NCI-H526 (cell line): Measurements from ENCODE around the gene TTC9C.
"Not testable (repeated sequence)": the region's sequence is repeated elsewhere in the genome, so short reads cannot be mapped to it uniquely, and the experiment has no call there.

Source experiments
- DNase-seq, 2 experiments: peaks; one replicate each; lab custom pipeline; 2025; lab: John Stamatoyannopoulos, UW

TTC9C gene

GRCh38 chr11:62709247-62710000 lies 18.9 kb upstream of the TTC9C start:
- DNase-seq: peak; percentile 98 to 99

- no peak for DNase-seq
Measured at GRCh38 chr11:62710001-62710345, 18.3 kb upstream of the TTC9C start.

- DNase-seq: no peak
Measured at GRCh38 chr11:62712276-62712812, 15.9 kb upstream of the TTC9C start.

- no peak for DNase-seq
Measured at GRCh38 chr11:62712861-62713260, 15.4 kb upstream of the TTC9C start.

- no peak for DNase-seq
Measured at GRCh38 chr11:62713343-62713742, 14.9 kb upstream of the TTC9C start.

- no peak for DNase-seq
Measured at GRCh38 chr11:62715150-62716130, 12.8 kb upstream of the TTC9C start.

- no peak for DNase-seq
Measured at GRCh38 chr11:62716206-62716605, 12.1 kb upstream of the TTC9C start.

- no peak for DNase-seq
Measured at GRCh38 chr11:62716816-62717215, 11.5 kb upstream of the TTC9C start.

- no peak for DNase-seq
Measured at GRCh38 chr11:62719302-62719978, 8.8 kb upstream of the TTC9C start.

- peak in 1 of 2 experiments; percentile 39 for DNase-seq
Measured at GRCh38 chr11:62721994-62722393, 6.3 kb upstream of the TTC9C start.

GRCh38 chr11:62724171-62724570 lies 4.1 kb upstream of the TTC9C start:
- DNase-seq: no peak

GRCh38 chr11:62725646-62726045 lies 2.6 kb upstream of the TTC9C start:
- DNase-seq: peak in 1 of 2 experiments; percentile 19

- DNase-seq: peak in 1 of 2 experiments; percentile 52
Measured at GRCh38 chr11:62726156-62726914, 2.0 kb upstream of the TTC9C start.

- no peak for DNase-seq
Measured at GRCh38 chr11:62726915-62727164, 1.4 kb upstream of the TTC9C start.

GRCh38 chr11:62727165-62727871 lies 968 bp upstream of the TTC9C start, which contains the start of gene HNRNPUL2:
HNRNPUL2 (minus strand) TSS chr11:62727457; CDS start chr11:62727156, 301 bp downstream.
- peak; percentile 99 to 100 for DNase-seq

- DNase-seq: peak; percentile 99
Measured at GRCh38 chr11:62727872-62728170, 465 bp upstream of the TTC9C start.

- DNase-seq: not testable (repeated sequence)
Measured at GRCh38 chr11:62730076-62730475, 1.8 kb downstream of the TTC9C start.

- peak; percentile 60 to 68 for DNase-seq
Measured at GRCh38 chr11:62732830-62733229, 4.5 kb downstream of the TTC9C start.

GRCh38 chr11:62737196-62737595 lies 8.9 kb downstream of the TTC9C start:
- no peak for DNase-seq

- peak; percentile 82 to 90 for DNase-seq
Measured at GRCh38 chr11:62747475-62748160, 19.3 kb downstream of the TTC9C start.
